ENCODE data around the gene SOSTDC1.

The SOSTDC1 gene

GRCh38 chr7:16428672-16429071 lies 36.9 kb downstream of the SOSTDC1 start:
- no peak overlapping the region for H3K4me3 ChIP-seq (ENCODE audit: low read length)
- H3K27ac ChIP-seq (ENCODE audit: low read length) = no peak overlapping the region
- H3K4me1 ChIP-seq (ENCODE audit: insufficient read depth, low read length) = no peaks in the 10 kb centered on the region
- H3K9ac ChIP-seq (ENCODE audit: low read depth, low read length) = no peak overlapping the region
- no peaks in the 10 kb centered on the region for H3K9me3 ChIP-seq (ENCODE audit: insufficient read depth, low read depth, low read length)
- no peaks in the 10 kb centered on the region for H3K36me3 ChIP-seq (ENCODE audit: insufficient read depth, low read depth, low read length)
- H3K27me3 ChIP-seq (ENCODE audit: insufficient read depth, low read length) = no peaks in the 10 kb centered on the region

GRCh38 chr7:16428182-16428581 lies 37.4 kb downstream of the SOSTDC1 start:
- Histone ChIP-seq H3K4me3 (ENCODE audit: low read length) (no peak overlapping the region), H3K36me3 (ENCODE audit: insufficient read depth, low read depth, low read length) (no peaks in the 10 kb centered on the region), H3K9me3 (ENCODE audit: insufficient read depth, low read depth, low read length) (no peaks in the 10 kb centered on the region), H3K9ac (ENCODE audit: low read depth, low read length) (no peak overlapping the region), H3K27ac (ENCODE audit: low read length) (no peak overlapping the region), H3K27me3 (ENCODE audit: insufficient read depth, low read length) (no peaks in the 10 kb centered on the region), H3K4me1 (ENCODE audit: insufficient read depth, low read length) (no peaks in the 10 kb centered on the region)

- H3K27me3 ChIP-seq (ENCODE audit: insufficient read depth, low read length) = peaks cover 32% of the 10 kb centered on the region
- H3K4me3 ChIP-seq (ENCODE audit: low read length) = no peak overlapping the region
- peaks cover 6% of the 10 kb centered on the region; the same call in 1 of the 2 replicates for H3K4me1 ChIP-seq (ENCODE audit: insufficient read depth, low read length)
- no peak overlapping the region for H3K27ac ChIP-seq (ENCODE audit: low read length)
- no peaks in the 10 kb centered on the region for H3K9me3 ChIP-seq (ENCODE audit: insufficient read depth, low read depth, low read length)
- no peaks in the 10 kb centered on the region for H3K36me3 ChIP-seq (ENCODE audit: insufficient read depth, low read depth, low read length)
- H3K9ac ChIP-seq (ENCODE audit: low read depth, low read length) = no peak overlapping the region
Observed at GRCh38 chr7:16423761-16424160, 41.8 kb downstream of the SOSTDC1 start.

- Histone ChIP-seq H3K4me3 (ENCODE audit: low read length) (no peak overlapping the region), H3K27ac (ENCODE audit: low read length) (no peak overlapping the region), H3K36me3 (ENCODE audit: insufficient read depth, low read depth, low read length) (no peaks in the 10 kb centered on the region), H3K27me3 (ENCODE audit: insufficient read depth, low read length) (peaks cover 32% of the 10 kb centered on the region), H3K4me1 (ENCODE audit: insufficient read depth, low read length) (peaks cover 6% of the 10 kb centered on the region; the same call in 1 of the 2 replicates), H3K9me3 (ENCODE audit: insufficient read depth, low read depth, low read length) (no peaks in the 10 kb centered on the region), H3K9ac (ENCODE audit: low read depth, low read length) (no peak overlapping the region)
Observed at GRCh38 chr7:16422917-16423316, 42.6 kb downstream of the SOSTDC1 start.

GRCh38 chr7:16422103-16422435 lies 43.5 kb downstream of the SOSTDC1 start:
- H3K36me3 ChIP-seq (ENCODE audit: insufficient read depth, low read depth, low read length) = no peaks in the 10 kb centered on the region
- H3K9ac ChIP-seq (ENCODE audit: low read depth, low read length) = no peak overlapping the region
- H3K27me3 ChIP-seq (ENCODE audit: insufficient read depth, low read length) = peaks cover 32% of the 10 kb centered on the region
- H3K4me1 ChIP-seq (ENCODE audit: insufficient read depth, low read length) = peaks cover 6% of the 10 kb centered on the region; the same call in 1 of the 2 replicates
- H3K27ac ChIP-seq (ENCODE audit: low read length) = no peak overlapping the region
- peak overlapping the region; percentile 84; the same call in 1 of the 2 replicates for H3K4me3 ChIP-seq (ENCODE audit: low read length)
- no peaks in the 10 kb centered on the region for H3K9me3 ChIP-seq (ENCODE audit: insufficient read depth, low read depth, low read length)

GRCh38 chr7:16421333-16422102 lies 44.0 kb downstream of the SOSTDC1 start, which contains the start of gene CRPPA:
CRPPA (minus strand) TSS chr7:16421538; CDS start chr7:16421322, 216 bp downstream.
- Histone ChIP-seq H3K36me3 (ENCODE audit: insufficient read depth, low read depth, low read length) (no peaks in the 10 kb centered on the region), H3K27ac (ENCODE audit: low read length) (no peak within 1 kb of the TSS), H3K27me3 (ENCODE audit: insufficient read depth, low read length) (peaks cover 32% of the 10 kb centered on the region), H3K4me1 (ENCODE audit: insufficient read depth, low read length) (peaks cover 6% of the 10 kb centered on the region; the same call in 1 of the 2 replicates), H3K4me3 (ENCODE audit: low read length) (peak within 1 kb of the TSS; percentile 84), H3K9ac (ENCODE audit: low read depth, low read length) (peak within 1 kb of the TSS; percentile 77), H3K9me3 (ENCODE audit: insufficient read depth, low read depth, low read length) (no peaks in the 10 kb centered on the region)

- Histone ChIP-seq H3K9me3 (ENCODE audit: insufficient read depth, low read depth, low read length) (no peaks in the 10 kb centered on the region), H3K36me3 (ENCODE audit: insufficient read depth, low read depth, low read length) (no peaks in the 10 kb centered on the region), H3K9ac (ENCODE audit: low read depth, low read length) (peak overlapping the region; percentile 77), H3K4me3 (ENCODE audit: low read length) (peak overlapping the region; percentile 84), H3K4me1 (ENCODE audit: insufficient read depth, low read length) (peaks cover 6% of the 10 kb centered on the region; the same call in 1 of the 2 replicates), H3K27ac (ENCODE audit: low read length) (no peak overlapping the region), H3K27me3 (ENCODE audit: insufficient read depth, low read length) (peaks cover 32% of the 10 kb centered on the region)
Observed at GRCh38 chr7:16420649-16421332, 44.7 kb downstream of the SOSTDC1 start.

GRCh38 chr7:16420329-16420648 lies 45.2 kb downstream of the SOSTDC1 start:
- Histone ChIP-seq H3K36me3 (ENCODE audit: insufficient read depth, low read depth, low read length) (no peaks in the 10 kb centered on the region), H3K9ac (ENCODE audit: low read depth, low read length) (peak overlapping the region; percentile 77), H3K4me1 (ENCODE audit: insufficient read depth, low read length) (peaks cover 6% of the 10 kb centered on the region; the same call in 1 of the 2 replicates), H3K9me3 (ENCODE audit: insufficient read depth, low read depth, low read length) (no peaks in the 10 kb centered on the region), H3K4me3 (ENCODE audit: low read length) (peak overlapping the region; percentile 84), H3K27me3 (ENCODE audit: insufficient read depth, low read length) (peaks cover 32% of the 10 kb centered on the region), H3K27ac (ENCODE audit: low read length) (no peak overlapping the region)

GRCh38 chr7:16419859-16420258 lies 45.7 kb downstream of the SOSTDC1 start:
- Histone ChIP-seq H3K36me3 (ENCODE audit: insufficient read depth, low read depth, low read length) (no peaks in the 10 kb centered on the region), H3K27me3 (ENCODE audit: insufficient read depth, low read length) (peaks cover 32% of the 10 kb centered on the region), H3K9ac (ENCODE audit: low read depth, low read length) (no peak overlapping the region), H3K9me3 (ENCODE audit: insufficient read depth, low read depth, low read length) (no peaks in the 10 kb centered on the region), H3K27ac (ENCODE audit: low read length) (no peak overlapping the region), H3K4me1 (ENCODE audit: insufficient read depth, low read length) (peaks cover 6% of the 10 kb centered on the region; the same call in 1 of the 2 replicates), H3K4me3 (ENCODE audit: low read length) (peak overlapping the region; percentile 84)

- Histone ChIP-seq H3K9me3 (ENCODE audit: insufficient read depth, low read depth, low read length) (no peaks in the 10 kb centered on the region), H3K4me3 (ENCODE audit: low read length) (no peak overlapping the region), H3K36me3 (ENCODE audit: insufficient read depth, low read depth, low read length) (no peaks in the 10 kb centered on the region), H3K9ac (ENCODE audit: low read depth, low read length) (no peak overlapping the region), H3K27me3 (ENCODE audit: insufficient read depth, low read length) (peaks cover 32% of the 10 kb centered on the region), H3K4me1 (ENCODE audit: insufficient read depth, low read length) (peaks cover 6% of the 10 kb centered on the region; the same call in 1 of the 2 replicates), H3K27ac (ENCODE audit: low read length) (no peak overlapping the region)
Observed at GRCh38 chr7:16419126-16419525, 46.4 kb downstream of the SOSTDC1 start.

- Histone ChIP-seq H3K4me1 (ENCODE audit: insufficient read depth, low read length) (peaks cover 6% of the 10 kb centered on the region; the same call in 1 of the 2 replicates), H3K27ac (ENCODE audit: low read length) (no peak overlapping the region), H3K9me3 (ENCODE audit: insufficient read depth, low read depth, low read length) (no peaks in the 10 kb centered on the region), H3K4me3 (ENCODE audit: low read length) (no peak overlapping the region), H3K9ac (ENCODE audit: low read depth, low read length) (no peak overlapping the region), H3K36me3 (ENCODE audit: insufficient read depth, low read depth, low read length) (no peaks in the 10 kb centered on the region), H3K27me3 (ENCODE audit: insufficient read depth, low read length) (peaks cover 32% of the 10 kb centered on the region)
Observed at GRCh38 chr7:16417906-16418305, 47.6 kb downstream of the SOSTDC1 start.

Measured in iPS-20b (cell line).